ENCODE results near the gene VAV2. TPM values are rescaled to one million over a fixed set of nuclear protein-coding genes. Genes with fewer than 3 reads are reported as not detected.

The VAV2 gene
- total RNA-seq, 1 experiment from 2014 or later: 25.1 TPM

- DNase-seq (ENCODE audit: low read depth): no peak
- in situ Hi-C loops (cut with HindIII; ENCODE audit: low pct_unique_long_range_greater_than_20kb, low sequenced_read_pairs): no loop called here
Observed at GRCh38 chr9:133832877-133833276, 159.2 kb downstream of the VAV2 start.

GRCh38 chr9:133830711-133831110 lies 161.4 kb downstream of the VAV2 start:
- in situ Hi-C loops (cut with HindIII; ENCODE audit: low pct_unique_long_range_greater_than_20kb, low sequenced_read_pairs): no loop called here
- DNase-seq (ENCODE audit: low read depth): no peak

- peak; percentile 19 for DNase-seq (ENCODE audit: low read depth)
- in situ Hi-C loops (cut with HindIII; ENCODE audit: low pct_unique_long_range_greater_than_20kb, low sequenced_read_pairs): no loop called here
Observed at GRCh38 chr9:133830310-133830709, 161.8 kb downstream of the VAV2 start.

GRCh38 chr9:133828338-133828997 lies 163.7 kb downstream of the VAV2 start:
- in situ Hi-C loops (cut with HindIII; ENCODE audit: low pct_unique_long_range_greater_than_20kb, low sequenced_read_pairs): no loop called here
- no peak for DNase-seq (ENCODE audit: low read depth)

GRCh38 chr9:133826289-133827085 lies 165.6 kb downstream of the VAV2 start:
- no peak for DNase-seq (ENCODE audit: low read depth)
- in situ Hi-C loops (cut with HindIII; ENCODE audit: low pct_unique_long_range_greater_than_20kb, low sequenced_read_pairs): no loop called here

- in situ Hi-C loops (cut with HindIII; ENCODE audit: low pct_unique_long_range_greater_than_20kb, low sequenced_read_pairs): no loop called here
- DNase-seq (ENCODE audit: low read depth): no peak
Observed at GRCh38 chr9:133825555-133826218, 166.4 kb downstream of the VAV2 start.

- no peak for DNase-seq (ENCODE audit: low read depth)
- in situ Hi-C loops (cut with HindIII; ENCODE audit: low pct_unique_long_range_greater_than_20kb, low sequenced_read_pairs): no loop called here
Observed at GRCh38 chr9:133824802-133825186, 167.3 kb downstream of the VAV2 start.

- in situ Hi-C loops (cut with HindIII; ENCODE audit: low pct_unique_long_range_greater_than_20kb, low sequenced_read_pairs): no loop called here
- no peak for DNase-seq (ENCODE audit: low read depth)
Observed at GRCh38 chr9:133824106-133824801, 167.9 kb downstream of the VAV2 start.

- in situ Hi-C loops (cut with HindIII; ENCODE audit: low pct_unique_long_range_greater_than_20kb, low sequenced_read_pairs): no loop called here
- no peak for DNase-seq (ENCODE audit: low read depth)
Observed at GRCh38 chr9:133823189-133824105, 168.7 kb downstream of the VAV2 start.

- no peak for DNase-seq (ENCODE audit: low read depth)
- in situ Hi-C loops (cut with HindIII; ENCODE audit: low pct_unique_long_range_greater_than_20kb, low sequenced_read_pairs): no loop called here
Observed at GRCh38 chr9:133822430-133823065, 169.6 kb downstream of the VAV2 start.

- DNase-seq (ENCODE audit: low read depth): no peak
- in situ Hi-C loops (cut with HindIII; ENCODE audit: low pct_unique_long_range_greater_than_20kb, low sequenced_read_pairs): no loop called here
Observed at GRCh38 chr9:133821601-133822429, 170.3 kb downstream of the VAV2 start.

- DNase-seq (ENCODE audit: low read depth): no peak
- in situ Hi-C loops (cut with HindIII; ENCODE audit: low pct_unique_long_range_greater_than_20kb, low sequenced_read_pairs): no loop called here
Observed at GRCh38 chr9:133819923-133820322, 172.2 kb downstream of the VAV2 start.

GRCh38 chr9:133818444-133818843 lies 173.7 kb downstream of the VAV2 start:
- no peak for DNase-seq (ENCODE audit: low read depth)
- in situ Hi-C loops (cut with HindIII; ENCODE audit: low pct_unique_long_range_greater_than_20kb, low sequenced_read_pairs): no loop called here

GRCh38 chr9:133815781-133816180 lies 176.3 kb downstream of the VAV2 start:
- in situ Hi-C loops (cut with HindIII; ENCODE audit: low pct_unique_long_range_greater_than_20kb, low sequenced_read_pairs): no loop called here
- DNase-seq (ENCODE audit: low read depth): no peak

GRCh38 chr9:133814586-133815208 lies 177.4 kb downstream of the VAV2 start:
- in situ Hi-C loops (cut with HindIII; ENCODE audit: low pct_unique_long_range_greater_than_20kb, low sequenced_read_pairs): no loop called here
- DNase-seq (ENCODE audit: low read depth): no peak

All from Caki2 (cell line).